Ovary (tissue), 9 donors: ENCODE results near the gene SLC25A30. TPM values are rescaled to one million over a fixed set of nuclear protein-coding genes. Genes with fewer than 3 reads are reported as not detected.

Source experiments
- DNase-seq, 5 donors: peaks; one replicate each; pipeline ENCODE4 v3.0.0-alpha.2; 2019 to 2020
- H3K27ac ChIP-seq, 2 donors: fragments of 200-600 bp; one replicate each; pipeline versions ENCODE4 v1.5.1 to v1.8.0; 2019 to 2022
- H3K27me3 ChIP-seq: fragments of 200-600 bp; one replicate; pipeline ENCODE4 v1.8.0; 2022
- H3K36me3 ChIP-seq: fragments of 200-600 bp; sonication (generic); one replicate; pipeline ENCODE4 v1.5.1; 2019
- H3K4me1 ChIP-seq: one replicate; pipeline ENCODE4 v1.8.1; 2013; ENCODE audit warnings: mild to moderate bottlenecking, moderate library complexity; ENCODE audit not compliant: insufficient read depth
- H3K4me3 ChIP-seq: fragments of 200-600 bp; sonication (generic); one replicate; pipeline ENCODE4 v1.5.1; 2017
- H3K9me3 ChIP-seq, 2 donors: fragments of 200-600 bp in 1 of 2; sonication (generic) in 1 of 2; one replicate each; pipeline versions ENCODE4 v1.5.1 to v1.8.1; 2013 to 2019; ENCODE audit warnings: mild to moderate bottlenecking in 1 of 2, moderate library complexity in 1 of 2
- CTCF ChIP-seq, 3 donors: fragments of 450-650 bp in 2 of 3; fragments of 200-600 bp in 1 of 3; IDR thresholded peaks; one replicate each; pipeline versions ENCODE4 v1.5.1 to v1.8.0; 2016 to 2022; ENCODE audit warnings: antibody characterized with exemption in 3 of 3, mild to moderate bottlenecking in 1 of 3
- EP300 ChIP-seq: sonication (generic); formaldehyde crosslinking; IDR thresholded peaks from one replicate; pipeline ENCODE4 v1.6.1; 2017; ENCODE audit warnings: antibody characterized with exemption
- POLR2A ChIP-seq: fragments of 450-650 bp; IDR thresholded peaks from one replicate; pipeline ENCODE4 v1.6.1; 2017; ENCODE audit warnings: antibody characterized with exemption, mild to moderate bottlenecking, moderate library complexity
- WGBS, 3 donors: extraction: QIAGEN DNeasy Blood & Tissue Kit in 1 of 3; methylation state at CpG; one replicate each; pipeline versions ENCODE4 v1.1.5 to v1.1.7; 2013 to 2017; 5-methylcytosine and 5-hydroxymethylcytosine counted together
- intact Hi-C, 4 donors: fragments of 100-400 bp; cut with DNase I; formaldehyde crosslinking; loops; one replicate each; pipeline versions ENCODE4 v1.11.0 to v1.15.1; 2022 to 2023
- polyA plus RNA-seq, 2 donors: library from polyadenylated mRNA; stranded (reverse); fragments of 200-250 nt in 1 of 2; fragments of 350-450 nt in 1 of 2; fragmentation: Illumina TruSeq in 1 of 2; extraction: RNeasy Lipid Tissue Mini Kit (QIAGEN cat#74804) in 1 of 2; gene quantifications; one replicate each; pipeline ENCODE4 v1.2.3, GENCODE V29; 2013 to 2014
- total RNA-seq, 7 donors: library from RNA; depleted of rRNA in 2 of 7; stranded (reverse); fragments of >200 nt in 2 of 7; fragmentation: NEBNext Ultra II Directional in 3 of 7; extraction: Animal tissue kit (Norgen Biotek cat#: 25700) in 3 of 7; gene quantifications; one replicate each; pipeline versions ENCODE4 v1.1.0 to v1.2.4, GENCODE V29; 2016 to 2023
- donor health status: DM: no; HTN: no; CAD: no; lungs with moderate emphysema.
- donor health status: DM: no; HTN: no; CAD: no.
- donor health status: Bipolar disorder and iron deficiency.
- donor health status: DM: yes; HTN: yes; CAD: no.
- donor health status: DM: no; HTN: no; CAD: no.
- donor health status: DM: yes; HTN: yes; CAD: no.

Gene SLC25A30
- total and polyA plus RNA-seq, 9 donors: 10.7 to 33.4 (median 22.8) TPM

DNA sequence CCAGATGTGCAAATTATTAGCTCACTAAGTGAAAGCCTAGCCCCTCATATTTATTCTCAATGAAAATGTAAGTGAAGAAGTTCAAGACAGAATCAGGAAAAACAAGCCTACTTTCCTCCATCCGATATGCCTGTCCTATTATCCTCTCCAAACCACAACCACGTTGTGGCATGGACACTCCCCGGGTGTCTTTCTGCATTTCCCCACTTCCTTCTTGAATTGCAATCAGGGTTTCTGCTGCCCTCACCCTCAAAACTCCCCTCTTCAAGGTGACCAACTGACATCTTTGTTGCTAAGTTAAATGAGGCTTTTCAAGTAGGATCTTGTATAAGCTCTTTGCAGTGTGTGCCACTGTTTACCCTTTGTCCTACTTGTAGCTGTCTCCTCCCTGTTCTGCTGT is 11.8 kb downstream of the SLC25A30 start:
- intact Hi-C loops: no loop called here
- Histone ChIP-seq H3K4me3 (no peak overlapping the region), H3K27me3 (no peaks in the 10 kb centered on the region), H3K27ac (no peak overlapping the region), H3K9me3 (no peaks in the 10 kb centered on the region), H3K4me1 (no peaks in the 10 kb centered on the region), H3K36me3 (no peaks in the 10 kb centered on the region)
- TF ChIP-seq EP300 (no peak), CTCF (IDR thresholded peaks at IDR 0.05) (no peak), POLR2A (no peak)
- WGBS, 3 donors: 73 to 94% (median 79%) methylated on average over 3 of the region's 3 CpGs
- DNase-seq: no peak

GRCh38 chr13:45403081-45403480 is 15.1 kb downstream of the SLC25A30 start:
- Histone ChIP-seq H3K36me3 (no peaks in the 10 kb centered on the region), H3K4me1 (no peaks in the 10 kb centered on the region), H3K4me3 (no peak overlapping the region), H3K9me3 (no peaks in the 10 kb centered on the region), H3K27me3 (no peaks in the 10 kb centered on the region), H3K27ac (no peak overlapping the region)
- no peak for DNase-seq
- TF ChIP-seq POLR2A: no peak
- TF ChIP-seq EP300: no peak
- no peak for TF ChIP-seq CTCF (IDR thresholded peaks at IDR 0.05)
- 86 to 94% (median 92%) methylated on average over 3 of the region's 3 CpGs for WGBS, 3 donors
- intact Hi-C loops: no loop called here

DNA sequence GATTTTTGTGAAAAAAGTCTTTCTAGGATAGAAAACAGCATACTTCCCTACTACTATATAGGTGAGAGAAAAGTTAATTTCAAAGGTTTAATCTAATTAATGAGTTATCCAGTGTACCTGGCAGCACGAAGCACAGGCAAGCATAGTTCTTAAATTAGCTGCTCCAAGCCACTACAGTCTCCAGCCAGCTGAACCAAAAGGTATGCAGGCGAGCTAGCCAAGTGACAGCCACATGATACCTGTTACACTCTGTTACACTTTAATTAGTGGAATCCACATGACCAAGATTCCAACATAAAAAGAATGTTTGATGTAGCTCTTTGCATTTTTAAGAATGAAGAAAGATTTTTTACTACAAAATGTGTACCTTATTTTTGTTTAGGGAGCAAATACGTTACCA is 15.5 kb downstream of the SLC25A30 start:
- Histone ChIP-seq H3K27me3 (no peaks in the 10 kb centered on the region), H3K4me3 (no peak overlapping the region), H3K9me3 (no peaks in the 10 kb centered on the region), H3K27ac (no peak overlapping the region), H3K4me1 (no peaks in the 10 kb centered on the region), H3K36me3 (no peaks in the 10 kb centered on the region)
- no peak for DNase-seq
- intact Hi-C loops: no loop called here
- WGBS, 3 donors: 84 to 94% (median 91%) methylated on average over 3 of the region's 3 CpGs
- TF ChIP-seq POLR2A (no peak), EP300 (no peak), CTCF (IDR thresholded peaks at IDR 0.05) (no peak)

DNA sequence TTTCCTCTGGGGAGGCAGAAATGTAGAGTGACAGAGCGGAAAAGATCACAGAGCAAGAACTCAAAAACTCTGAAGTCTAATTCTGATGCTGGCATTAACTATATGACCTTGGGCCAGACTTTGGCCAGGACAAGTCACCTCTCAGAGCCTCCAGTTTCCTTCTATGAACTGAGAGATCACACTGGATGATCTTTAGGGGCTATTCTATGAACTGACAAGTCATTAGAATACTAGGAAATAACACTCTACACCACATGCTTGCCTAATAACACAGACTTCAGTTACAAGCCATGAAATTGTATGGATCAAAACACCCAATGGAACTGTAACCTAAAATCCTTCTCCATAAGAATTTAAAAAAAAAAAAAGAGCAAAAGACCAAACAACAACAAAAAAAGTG is 16.9 kb downstream of the SLC25A30 start:
- 96 to 98% (median 97%) methylated on average over 1 of the region's 1 CpG for WGBS, 3 donors
- H3K36me3 ChIP-seq: no peaks in the 10 kb centered on the region
- no peak overlapping the region for H3K27ac ChIP-seq
- H3K4me1 ChIP-seq: no peaks in the 10 kb centered on the region
- no peak overlapping the region for H3K4me3 ChIP-seq
- DNase-seq: no peak
- H3K9me3 ChIP-seq: no peaks in the 10 kb centered on the region
- TF ChIP-seq CTCF (IDR thresholded peaks at IDR 0.05): no peak
- TF ChIP-seq EP300: no peak
- TF ChIP-seq POLR2A: no peak
- H3K27me3 ChIP-seq: no peaks in the 10 kb centered on the region
- intact Hi-C loops: no loop called here

DNA sequence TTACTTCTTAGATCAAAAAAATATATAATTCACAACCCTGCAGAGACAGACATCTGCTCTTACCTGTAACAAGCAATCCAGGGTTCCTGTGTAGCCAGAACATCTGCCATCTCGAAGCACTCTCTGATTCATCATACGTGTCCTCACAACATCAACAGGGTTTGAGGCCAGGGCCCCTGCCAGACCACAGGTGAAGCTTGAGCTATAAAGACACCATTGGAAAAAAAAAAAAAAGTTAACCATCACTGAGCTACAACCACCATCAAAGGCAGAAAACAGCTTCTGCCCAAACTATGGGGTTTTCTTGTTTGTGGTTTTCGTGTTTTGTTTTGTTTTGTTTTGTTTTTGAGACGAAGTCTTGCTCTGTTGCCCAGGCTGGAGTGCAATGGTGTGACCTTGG is 19.3 kb downstream of the SLC25A30 start:
- TF ChIP-seq CTCF (IDR thresholded peaks at IDR 0.05) (no peak), POLR2A (no peak), EP300 (no peak)
- H3K4me1 ChIP-seq: no peaks in the 10 kb centered on the region
- H3K36me3 ChIP-seq: no peaks in the 10 kb centered on the region
- H3K27ac ChIP-seq: no peak overlapping the region
- no peak for DNase-seq
- no peaks in the 10 kb centered on the region for H3K9me3 ChIP-seq
- intact Hi-C loops: no loop called here
- no peaks in the 10 kb centered on the region for H3K27me3 ChIP-seq
- H3K4me3 ChIP-seq: no peak overlapping the region
- 67 to 79% (median 70%) methylated on average over 4 of the region's 4 CpGs for WGBS, 3 donors
